Measurements from ENCODE around the gene GNB2. TPM values are rescaled to one million over a fixed set of nuclear protein-coding genes. Genes with fewer than 3 reads are reported as not detected.

GNB2 gene
- total and polyA plus RNA-seq, 4 donors, result 37.6 to 133 (median 73.2) TPM

GRCh38 chr7:100675105-100675451, 1.5 kb downstream of the GNB2 start:
- no peaks in the 10 kb centered on the region for H3K9me3 ChIP-seq (ENCODE audit: control insufficient read depth in 4 of 4, low read length in 3 of 4)
- H3K36me3 ChIP-seq (ENCODE audit: control insufficient read depth in 4 of 4, insufficient read depth in 3 of 4, low read depth in 1 of 4, low read length in 3 of 4), result peaks cover 9 to 26% (median 14%) of the 10 kb centered on the region in 4 donors
- no peak for DNase-seq (ENCODE audit: low spot score)
- H3K4me1 ChIP-seq (ENCODE audit: control insufficient read depth in 4 of 4, insufficient read depth in 4 of 4, low read length in 3 of 4), result peaks cover 0 to 11% (median 8%) of the 10 kb centered on the region in 4 donors
- peak overlapping the region; percentile 94 to 100 for H3K27ac ChIP-seq (ENCODE audit: low read depth in 1 of 2, low read length in 2 of 2)
- peak overlapping the region; percentile 81 to 92 (median 91) for H3K4me3 ChIP-seq (ENCODE audit: low read depth in 1 of 3, low read length in 3 of 3)
- no peak for TF ChIP-seq NR2F2 (IDR thresholded peaks at IDR 0.05)
- no peak for TF ChIP-seq GABPA (IDR thresholded peaks at IDR 0.05 in 1 of 2, conservative IDR thresholded peaks at IDR 0.05 in 1 of 2)
- no peak for TF ChIP-seq ATF3 (IDR thresholded peaks at IDR 0.05)
- TF ChIP-seq HNF4G (IDR thresholded peaks at IDR 0.05), result no peak
- no peak for TF ChIP-seq EGR1 (IDR thresholded peaks at IDR 0.05; ENCODE audit: low read depth in 2 of 2)
- TF ChIP-seq YY1 (IDR thresholded peaks at IDR 0.05), result no peak
- no peak for TF ChIP-seq ZBTB33 (IDR thresholded peaks at IDR 0.05)
- TF ChIP-seq RXRA (IDR thresholded peaks at IDR 0.05), result no peak
- no peak for TF ChIP-seq CTCF (IDR thresholded peaks at IDR 0.05; ENCODE audit: low read depth, low read length, missing input control)
- TF ChIP-seq RAD21 (IDR thresholded peaks at IDR 0.05), result no peak
- no peak for TF ChIP-seq MAX (IDR thresholded peaks at IDR 0.05)
- no peaks in the 10 kb centered on the region for H3K27me3 ChIP-seq (ENCODE audit: control insufficient read depth in 4 of 4, insufficient read depth in 4 of 4, low read length in 3 of 4)
- peak overlapping the region in 1 of 2 donors; percentile 77 for H3K9ac ChIP-seq (ENCODE audit: low read depth in 1 of 2, low read length in 2 of 2)
- WGBS, result under 1% methylated on average over 46 of the region's 46 CpGs

- H3K36me3 ChIP-seq (ENCODE audit: control insufficient read depth in 4 of 4, insufficient read depth in 3 of 4, low read depth in 1 of 4, low read length in 3 of 4), result peaks cover 9 to 27% (median 14%) of the 10 kb centered on the region in 4 donors
- peak overlapping the region; percentile 6 to 92 (median 63) for H3K4me3 ChIP-seq (ENCODE audit: low read depth in 1 of 3, low read length in 3 of 3)
- peak overlapping the region; percentile 94 to 100 for H3K27ac ChIP-seq (ENCODE audit: low read depth in 1 of 2, low read length in 2 of 2)
- H3K9ac ChIP-seq (ENCODE audit: low read depth in 1 of 2, low read length in 2 of 2), result no peak overlapping the region
- H3K9me3 ChIP-seq (ENCODE audit: control insufficient read depth in 4 of 4, low read length in 3 of 4), result no peaks in the 10 kb centered on the region
- WGBS, result 5% methylated on average over 59 of the region's 59 CpGs
- H3K27me3 ChIP-seq (ENCODE audit: control insufficient read depth in 4 of 4, insufficient read depth in 4 of 4, low read length in 3 of 4), result no peaks in the 10 kb centered on the region
- TF ChIP-seq NR2F2 (IDR thresholded peaks at IDR 0.05), result no peak
- TF ChIP-seq GABPA (IDR thresholded peaks at IDR 0.05 in 1 of 2, conservative IDR thresholded peaks at IDR 0.05 in 1 of 2), result peak in 1 of 2 donors; percentile 57
- TF ChIP-seq EGR1 (IDR thresholded peaks at IDR 0.05; ENCODE audit: low read depth in 2 of 2), result peak; percentile 76 to 79
- peak; percentile 35 for TF ChIP-seq SP1 (IDR thresholded peaks at IDR 0.05)
- TF ChIP-seq MAX (IDR thresholded peaks at IDR 0.05), result no peak
- TF ChIP-seq HNF4G (IDR thresholded peaks at IDR 0.05), result no peak
- peak; percentile 76 for DNase-seq (ENCODE audit: low spot score)
- peaks cover 0 to 12% (median 8%) of the 10 kb centered on the region in 4 donors for H3K4me1 ChIP-seq (ENCODE audit: control insufficient read depth in 4 of 4, insufficient read depth in 4 of 4, low read length in 3 of 4)
These were observed 2.2 kb downstream of the GNB2 start for GRCh38 chr7:100675581-100676350.

Data from liver (tissue), 9 donors.